H9 (cell line): ENCODE measurements around the gene HEATR3. TPM values are rescaled to one million over a fixed set of nuclear protein-coding genes. Genes with fewer than 3 reads are reported as not detected.

ENCODE experiments used
- DNase-seq: peaks from one replicate; pipeline ENCODE4 v3.0.0-alpha.2; 2017
- H2AFZ ChIP-seq: one replicate; pipeline ENCODE4 v1.6.1; 2013; ENCODE audit warnings: mild to moderate bottlenecking, low read length, control low read depth, moderate library complexity
- H2AK5ac ChIP-seq: 2 replicates; pipeline ENCODE4 v1.6.1; 2013; ENCODE audit warnings: low read length, control low read depth, mixed read lengths; ENCODE audit not compliant: insufficient read length
- H2BK120ac ChIP-seq: one replicate; pipeline ENCODE4 v1.6.1; 2013; ENCODE audit warnings: low read depth, mild to moderate bottlenecking, low read length, control low read depth, inconsistent platforms; ENCODE audit not compliant: poor library complexity, severe bottlenecking
- H2BK12ac ChIP-seq: 2 replicates; pipeline ENCODE4 v1.6.1; 2013; ENCODE audit warnings: low read length, control low read depth, mixed read lengths, low read depth; ENCODE audit not compliant: insufficient read length
- H2BK15ac ChIP-seq: 2 replicates; pipeline ENCODE4 v1.6.1; 2013; ENCODE audit warnings: low read depth, low read length, control low read depth
- H2BK20ac ChIP-seq: one replicate; pipeline ENCODE4 v1.6.1; 2013; ENCODE audit warnings: low read depth, mild to moderate bottlenecking, low read length, control low read depth, inconsistent platforms; ENCODE audit not compliant: poor library complexity, severe bottlenecking
- H2BK5ac ChIP-seq: 2 replicates; pipeline ENCODE4 v1.6.1; 2013; ENCODE audit warnings: low read length, control low read depth, mixed read lengths; ENCODE audit not compliant: insufficient read length
- H3K14ac ChIP-seq: 2 replicates; pipeline ENCODE4 v1.6.1; 2013; ENCODE audit warnings: low read length, control low read depth; ENCODE audit not compliant: insufficient read depth
- H3K18ac ChIP-seq: 2 replicates; pipeline ENCODE4 v1.6.1; 2013; ENCODE audit warnings: low read depth, mild to moderate bottlenecking, mixed read lengths, low read length, control low read depth; ENCODE audit not compliant: insufficient read length
- H3K23ac ChIP-seq: 2 replicates; pipeline ENCODE4 v1.6.1; 2013; ENCODE audit warnings: low read length, control low read depth, mixed read lengths, low read depth; ENCODE audit not compliant: insufficient read length
- H3K23me2 ChIP-seq: 2 replicates; pipeline ENCODE4 v1.6.1; 2013; ENCODE audit warnings: low read depth, mild to moderate bottlenecking, mixed read lengths, low read length, control low read depth; ENCODE audit not compliant: insufficient read length, poor library complexity, severe bottlenecking
- H3K27ac ChIP-seq: 2 replicates; pipeline ENCODE4 v1.5.1; 2013; ENCODE audit warnings: low read length, control low read depth, mixed read lengths, low read depth; ENCODE audit not compliant: insufficient read length
- H3K27me3 ChIP-seq: 2 replicates; pipeline ENCODE4 v1.6.1; 2013; ENCODE audit warnings: low read length, control low read depth, inconsistent platforms; ENCODE audit not compliant: insufficient read depth
- H3K4ac ChIP-seq: 2 replicates; pipeline ENCODE4 v1.6.1; 2013; ENCODE audit warnings: low read depth, mild to moderate bottlenecking, control low read depth, inconsistent platforms, low read length, moderate library complexity
- H3K4me1 ChIP-seq: 2 replicates; pipeline ENCODE4 v1.6.1; 2013; ENCODE audit warnings: low read length, control low read depth, inconsistent platforms; ENCODE audit not compliant: insufficient read depth
- H3K4me2 ChIP-seq: 2 replicates; pipeline ENCODE4 v1.6.1; 2013; ENCODE audit warnings: low read length, control low read depth, mixed read lengths; ENCODE audit not compliant: insufficient read length, insufficient read depth
- H3K56ac ChIP-seq: 2 replicates; pipeline ENCODE4 v1.6.1; 2013; ENCODE audit warnings: low read depth, mild to moderate bottlenecking, mixed read lengths, low read length, control low read depth; ENCODE audit not compliant: insufficient read length
- H3K79me1 ChIP-seq: 2 replicates; pipeline ENCODE4 v1.6.1; 2013; ENCODE audit warnings: low read depth, mild to moderate bottlenecking, moderate library complexity, low read length, control low read depth, inconsistent platforms; ENCODE audit not compliant: insufficient read depth, poor library complexity, severe bottlenecking
- H3K79me2 ChIP-seq: 2 replicates; pipeline ENCODE4 v1.6.1; 2013; ENCODE audit warnings: low read length, control low read depth, inconsistent platforms; ENCODE audit not compliant: insufficient read depth
- H3K9ac ChIP-seq: 2 replicates; pipeline ENCODE4 v1.6.1; 2013; ENCODE audit warnings: low read length, control low read depth, mixed read lengths; ENCODE audit not compliant: insufficient read length; ENCODE audit errors: extremely low read depth
- H3K9me3 ChIP-seq: one replicate; pipeline ENCODE4 v1.6.1; 2013; ENCODE audit warnings: low read depth, low read length, inconsistent platforms; ENCODE audit not compliant: control insufficient read depth
- H3T11ph ChIP-seq: one replicate; pipeline ENCODE4 v1.6.1; 2013; ENCODE audit warnings: mild to moderate bottlenecking, low read length, control low read depth, inconsistent platforms
- H4K20me1 ChIP-seq: one replicate; pipeline ENCODE4 v1.6.1; 2013; ENCODE audit not compliant: control insufficient read depth, insufficient read length, insufficient read depth
- H4K5ac ChIP-seq: 2 replicates; pipeline ENCODE4 v1.6.1; 2013; ENCODE audit warnings: low read depth, mild to moderate bottlenecking, mixed read lengths, low read length, control low read depth; ENCODE audit not compliant: insufficient read length
- H4K8ac ChIP-seq: replicated peaks from 2 replicates; pipeline ENCODE4 v1.6.1; 2013; ENCODE audit warnings: low read length, control low read depth, mixed read lengths, low read depth; ENCODE audit not compliant: insufficient read length
- H4K91ac ChIP-seq: 2 replicates; pipeline ENCODE4 v1.6.1; 2013; ENCODE audit warnings: low read depth, mild to moderate bottlenecking, moderate library complexity, mixed read lengths, low read length, control low read depth; ENCODE audit not compliant: insufficient read length
- H3K27ac Mint-ChIP-seq, 3 experiments: 2 replicates in 2 of 3; 3 replicates in 1 of 3; pipeline ENCODE4 v1.8.0; 2020 to 2021; ENCODE audit warnings: mixed read lengths in 3 of 3, mild to moderate bottlenecking in 1 of 3, moderate library complexity in 1 of 3
- H3K27me3 Mint-ChIP-seq: 2 replicates; pipeline ENCODE4 v1.8.0; 2021; ENCODE audit warnings: low read depth, mild to moderate bottlenecking, moderate library complexity, mixed read lengths
- H3K36me3 Mint-ChIP-seq, 3 experiments: 2 replicates in 2 of 3; 3 replicates in 1 of 3; pipeline ENCODE4 v1.8.0; 2020 to 2021; ENCODE audit warnings: low read depth in 3 of 3, mixed read lengths in 3 of 3; ENCODE audit not compliant: insufficient read depth in 1 of 3
- H3K4me1 Mint-ChIP-seq, 2 experiments: 2 replicates each; pipeline ENCODE4 v1.8.0; 2020; ENCODE audit warnings: mixed read lengths in 2 of 2
- H3K4me3 Mint-ChIP-seq, 2 experiments: 2 replicates in 1 of 2; 3 replicates in 1 of 2; pipeline ENCODE4 v1.8.0; 2020 to 2021; ENCODE audit warnings: mild to moderate bottlenecking in 2 of 2, mixed read lengths in 2 of 2, moderate library complexity in 1 of 2
- H3K9me3 Mint-ChIP-seq, 2 experiments: 2 replicates in 1 of 2; 3 replicates in 1 of 2; pipeline ENCODE4 v1.8.0; 2020; ENCODE audit warnings: mild to moderate bottlenecking in 2 of 2, mixed read lengths in 2 of 2, moderate library complexity in 1 of 2
- CTCF ChIP-seq: fragments of 200-600 bp; sonication (generic); conservative IDR thresholded peaks from 3 replicates; pipeline ENCODE4 v1.8.0; 2021; ENCODE audit warnings: antibody characterized with exemption, mild to moderate bottlenecking
- WGBS: extraction: QIAGEN DNeasy Blood & Tissue Kit; methylation state at CpG from one replicate; pipeline ENCODE4 v1.1.7; 2013; ENCODE audit warnings: missing lambda C conversion rate, low lambda C conversion rate, mixed read lengths; ENCODE audit not compliant: insufficient read length; ENCODE audit errors: extremely low coverage; 5-methylcytosine and 5-hydroxymethylcytosine counted together
- total RNA-seq: library from RNA; stranded (reverse); gene quantifications from 2 replicates; pipeline ENCODE4 v1.2.1, GENCODE V29; 2021

HEATR3 gene
- total RNA-seq, 1 experiment from 2014 or later, result 26.5 TPM

- DNase-seq, result no peak
- no peak overlapping the region for H4K91ac ChIP-seq
- H2BK120ac ChIP-seq, result no peak overlapping the region
- no peak overlapping the region for H2BK20ac ChIP-seq
- no peak overlapping the region for H3K56ac ChIP-seq
- H2BK15ac ChIP-seq, result no peak overlapping the region
- Mint-ChIP-seq H3K9me3 (no peaks in the 10 kb centered on the region), H3K4me3 (no peak overlapping the region), H3K36me3 (peaks cover 9 to 43% (median 18%) of the 10 kb centered on the region in 3 experiments; a peak in 6 of 7 replicates), H3K27ac (no peak overlapping the region), H3K4me1 (peaks cover 4 to 5% of the 10 kb centered on the region in 2 experiments), H3K27me3 (no peaks in the 10 kb centered on the region)
- H3K4ac ChIP-seq, result no peak overlapping the region
- no peak overlapping the region for H2AFZ ChIP-seq
- no peak overlapping the region for H3K27ac ChIP-seq
- H3K18ac ChIP-seq, result no peak overlapping the region
- no peak overlapping the region for H4K8ac ChIP-seq
- H3K4me1 ChIP-seq, result peaks cover 2% of the 10 kb centered on the region; the same call in 1 of the 2 replicates
- H3K9ac ChIP-seq, result no peak overlapping the region
- H3K23ac ChIP-seq, result no peak overlapping the region
- no peaks in the 10 kb centered on the region for H3K23me2 ChIP-seq
- no peaks in the 10 kb centered on the region for H3K27me3 ChIP-seq
- no peak overlapping the region for H2AK5ac ChIP-seq
- no peak overlapping the region for H3K4me2 ChIP-seq
- TF ChIP-seq CTCF, result no peak
- no peaks in the 10 kb centered on the region for H3K79me2 ChIP-seq
- no peaks in the 10 kb centered on the region for H4K20me1 ChIP-seq
- H4K5ac ChIP-seq, result no peak overlapping the region
- no peak overlapping the region for H3K14ac ChIP-seq
- H3T11ph ChIP-seq, result no peak overlapping the region
- WGBS, result no CpG with 5 or more reads among the region's 3 CpGs
- no peaks in the 10 kb centered on the region for H3K9me3 ChIP-seq
- H3K79me1 ChIP-seq, result no peaks in the 10 kb centered on the region
- no peak overlapping the region for H2BK5ac ChIP-seq
- H2BK12ac ChIP-seq, result no peak overlapping the region
These were observed 29.3 kb upstream of the HEATR3 start for GRCh38 chr16:50036426-50036825.
